NCI-H1417 treated with DMSO at 0.1 percent for 48 hours (cell line): ENCODE results near the gene MPZL2.

Source experiments
- DNase-seq: peaks from one replicate; lab custom pipeline; 2025; lab: John Stamatoyannopoulos, UW

Gene MPZL2

GRCh38 chr11:118241764-118242098 lies 22.4 kb downstream of the MPZL2 start:
- no peak for DNase-seq

GRCh38 chr11:118240999-118241763 lies 22.9 kb downstream of the MPZL2 start:
- DNase-seq, result no peak

GRCh38 chr11:118239509-118240205 lies 24.4 kb downstream of the MPZL2 start:
- DNase-seq, result no peak

DNA sequence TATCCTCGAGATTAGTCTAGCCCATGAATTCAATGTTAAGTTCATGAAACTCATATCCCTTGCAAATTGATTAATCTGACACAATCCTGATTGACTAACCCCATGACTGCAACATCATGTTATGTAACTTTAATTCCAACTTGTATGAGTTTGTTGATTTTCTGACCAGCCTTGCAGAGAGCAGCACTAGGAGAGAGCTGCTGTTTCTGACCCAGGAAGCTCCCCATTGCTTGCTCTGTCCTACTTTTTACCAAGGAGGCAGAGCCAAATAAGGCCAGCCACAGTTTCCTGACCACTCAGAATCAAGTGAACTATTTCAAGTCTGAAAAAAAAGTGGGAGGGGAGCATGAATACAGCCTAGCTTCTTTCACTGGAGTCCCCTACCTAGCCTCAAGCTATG lies 25.2 kb downstream of the MPZL2 start:
- no peak for DNase-seq

DNA sequence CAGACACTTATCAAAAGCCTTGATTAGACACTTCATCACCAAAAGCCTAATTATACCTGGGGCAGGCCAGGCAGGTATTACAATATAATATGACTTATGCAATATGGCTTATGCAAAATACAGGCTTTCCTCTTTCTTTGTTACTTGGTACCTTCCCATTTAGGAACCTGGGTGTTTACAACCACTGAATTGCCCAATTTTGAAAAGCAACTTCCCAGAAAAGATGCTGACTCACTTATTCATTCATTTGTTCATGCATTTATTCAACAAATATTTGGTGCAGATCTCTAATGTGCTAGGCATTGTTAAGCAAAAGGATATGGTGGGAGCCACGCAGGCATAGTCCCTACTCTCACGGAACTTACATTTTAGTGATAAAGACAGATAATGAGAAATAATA lies 25.7 kb downstream of the MPZL2 start:
- DNase-seq, result no peak

DNA sequence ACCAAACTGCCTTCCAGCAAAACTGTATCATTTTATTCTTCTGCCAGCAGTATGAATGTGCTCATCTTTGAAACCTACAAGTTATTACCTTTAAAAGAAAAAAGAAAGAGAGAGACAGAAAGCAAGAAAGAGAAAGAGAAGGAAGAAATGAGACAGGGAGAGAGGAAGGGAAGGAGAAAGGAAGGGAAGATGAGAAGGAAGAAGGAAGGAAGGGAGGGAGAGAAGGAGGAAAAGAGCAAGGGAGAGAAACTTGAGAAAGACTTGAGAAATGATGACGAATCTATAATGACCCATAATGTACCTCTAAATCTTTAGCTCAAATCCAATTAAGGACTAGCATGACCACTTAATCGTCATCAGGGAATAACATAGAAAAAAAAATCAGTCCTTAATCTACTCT lies 27.9 kb downstream of the MPZL2 start:
- no peak for DNase-seq

DNA sequence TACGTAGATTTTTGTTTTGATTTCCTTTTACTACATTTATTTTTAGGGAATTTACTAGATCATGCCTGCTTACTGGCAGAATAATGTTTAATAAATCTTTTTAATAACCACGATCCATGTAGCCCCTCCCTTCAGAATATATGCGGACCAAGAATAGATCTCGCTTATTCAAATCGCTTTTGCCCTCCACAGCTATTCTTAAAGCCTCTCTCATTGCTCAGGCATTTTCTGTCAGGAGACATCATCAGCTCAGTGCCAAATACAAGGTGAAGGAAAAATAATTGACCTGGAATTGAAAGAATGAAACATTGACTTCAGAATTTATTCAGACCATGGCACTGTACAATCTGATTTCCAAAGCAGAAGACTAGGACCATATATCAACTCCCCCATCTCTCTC lies 29.3 kb downstream of the MPZL2 start:
- DNase-seq, result no peak

GRCh38 chr11:118233850-118234249 lies 30.2 kb downstream of the MPZL2 start:
- no peak for DNase-seq

GRCh38 chr11:118233377-118233776 lies 30.7 kb downstream of the MPZL2 start:
- no peak for DNase-seq

GRCh38 chr11:118232659-118233058 lies 31.4 kb downstream of the MPZL2 start:
- DNase-seq, result no peak

DNA sequence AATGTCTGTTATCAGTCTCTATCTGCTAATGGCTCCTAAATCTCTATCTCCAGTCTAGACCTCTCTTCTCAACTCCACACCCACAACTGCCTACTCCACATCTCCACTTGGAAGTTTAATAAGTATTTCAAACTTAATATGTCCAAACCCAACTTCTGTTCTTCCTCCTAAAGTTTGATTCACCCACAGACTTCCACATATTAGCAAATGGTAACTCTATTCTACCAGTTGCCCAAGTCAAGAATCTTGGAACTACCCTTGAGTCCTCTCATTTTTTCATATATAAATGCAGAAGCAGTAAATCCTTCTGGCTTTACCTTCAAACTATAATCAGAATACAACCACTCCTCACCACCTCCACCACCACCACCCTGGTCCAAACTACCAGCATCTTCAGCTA lies 32.6 kb downstream of the MPZL2 start:
- DNase-seq, result no peak

DNA sequence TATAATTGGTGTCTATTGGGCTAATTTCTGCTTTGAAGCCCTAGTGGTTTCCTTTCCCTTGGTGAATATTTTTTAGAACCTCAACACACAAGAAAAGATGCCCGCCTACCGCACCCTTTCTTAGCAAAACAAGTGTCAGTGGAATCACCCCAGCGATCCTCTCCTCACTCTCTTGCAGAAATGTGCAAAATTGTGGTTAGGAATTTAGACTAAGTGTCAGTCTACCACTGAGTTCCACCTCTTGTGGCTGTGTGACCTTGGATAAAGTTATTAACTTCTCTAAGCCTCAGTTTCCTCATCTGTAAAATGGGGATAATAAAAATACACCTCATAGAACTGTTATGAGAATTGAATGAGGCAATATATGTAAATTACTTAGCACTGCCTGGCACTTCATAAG lies 34.0 kb downstream of the MPZL2 start:
- DNase-seq, result no peak

DNA sequence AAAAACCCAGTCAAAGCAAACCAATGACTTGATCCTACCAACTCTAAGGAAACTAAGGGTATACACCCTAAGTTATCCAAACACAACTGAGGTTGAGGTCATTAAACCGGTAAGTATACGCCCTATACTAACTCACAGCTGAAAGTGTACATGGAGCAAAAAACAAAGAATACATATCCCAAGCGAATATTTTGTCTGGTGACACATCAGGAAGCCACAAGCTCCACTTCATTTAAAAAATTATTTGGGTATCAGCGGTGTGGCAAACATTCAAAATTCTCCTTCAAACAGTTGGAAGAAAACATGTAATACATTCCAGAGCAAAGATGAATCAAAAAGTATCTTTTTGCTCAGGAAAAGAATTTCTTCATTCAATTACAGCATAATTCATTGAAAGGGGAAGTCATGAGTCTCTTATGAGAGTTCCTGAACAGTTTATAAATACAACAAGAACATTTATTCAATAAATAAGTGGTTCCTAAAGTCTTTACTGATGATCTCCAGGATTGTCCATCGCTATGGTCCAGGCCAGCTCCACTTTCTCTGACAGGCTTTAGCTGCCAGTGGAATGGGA lies 34.7 kb downstream of the MPZL2 start:
- DNase-seq, result no peak

DNA sequence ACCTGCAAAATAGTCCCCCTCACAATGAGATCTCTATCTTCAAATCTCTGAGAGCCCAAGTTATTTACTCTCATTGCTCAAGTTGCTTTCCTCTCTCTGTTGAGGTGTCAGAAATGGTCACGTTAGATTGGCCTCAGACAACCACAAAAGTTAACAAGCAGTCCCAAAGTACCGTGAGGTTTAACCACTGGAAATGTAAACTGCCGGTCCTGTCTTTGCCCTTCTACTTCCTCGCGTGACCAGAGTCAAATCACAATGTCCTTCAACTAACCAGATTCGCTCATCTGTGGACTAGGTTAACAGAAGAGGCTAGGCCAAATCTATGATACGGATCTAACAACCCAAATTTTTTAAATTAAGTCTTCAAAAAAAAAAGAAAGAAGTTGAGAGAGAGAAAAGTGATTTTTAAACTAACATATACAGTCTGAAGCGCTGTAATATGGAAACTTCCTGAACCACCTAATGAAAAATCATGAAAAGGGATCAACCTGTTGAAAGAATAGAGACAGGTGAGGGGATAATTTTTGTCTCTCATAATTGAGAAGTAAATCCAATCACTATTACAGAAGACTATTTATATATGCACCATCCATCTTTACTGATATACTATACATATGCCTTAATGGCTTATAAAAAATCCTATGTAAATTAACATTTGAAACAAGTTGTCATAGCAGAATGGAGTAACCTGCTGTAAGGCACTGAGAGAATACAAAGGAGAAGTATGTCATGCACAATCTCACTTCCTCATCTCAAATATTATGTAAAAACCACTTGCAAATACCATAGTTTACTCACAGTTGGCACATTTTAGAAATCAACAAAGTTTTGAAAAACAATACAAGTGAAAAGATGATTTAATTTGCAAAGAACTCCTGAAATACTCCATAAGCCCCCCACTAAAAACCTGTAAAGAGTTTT lies 36.0 kb downstream of the MPZL2 start:
- no peak for DNase-seq

- no peak for DNase-seq
These were observed 37.3 kb downstream of the MPZL2 start for GRCh38 chr11:118226781-118227180.

DNA sequence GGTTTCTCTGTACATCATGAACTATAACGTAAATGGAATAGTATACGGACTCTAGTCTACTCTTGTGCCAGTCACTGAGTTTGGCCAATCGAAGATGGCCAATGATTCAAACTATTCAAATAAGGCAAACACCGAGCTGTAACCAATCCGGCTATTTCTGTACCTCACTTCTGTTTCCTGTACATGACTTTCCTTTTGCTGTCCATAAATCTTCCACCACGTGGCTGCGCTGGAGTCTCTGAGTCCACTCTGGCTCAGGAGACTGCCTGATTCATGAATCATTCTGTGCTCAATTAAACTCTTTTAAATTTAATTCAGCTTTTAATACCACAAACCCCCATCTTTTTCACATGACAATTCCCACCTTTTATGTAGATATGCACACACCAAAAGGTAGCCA lies 37.8 kb downstream of the MPZL2 start:
- DNase-seq, result no peak

DNA sequence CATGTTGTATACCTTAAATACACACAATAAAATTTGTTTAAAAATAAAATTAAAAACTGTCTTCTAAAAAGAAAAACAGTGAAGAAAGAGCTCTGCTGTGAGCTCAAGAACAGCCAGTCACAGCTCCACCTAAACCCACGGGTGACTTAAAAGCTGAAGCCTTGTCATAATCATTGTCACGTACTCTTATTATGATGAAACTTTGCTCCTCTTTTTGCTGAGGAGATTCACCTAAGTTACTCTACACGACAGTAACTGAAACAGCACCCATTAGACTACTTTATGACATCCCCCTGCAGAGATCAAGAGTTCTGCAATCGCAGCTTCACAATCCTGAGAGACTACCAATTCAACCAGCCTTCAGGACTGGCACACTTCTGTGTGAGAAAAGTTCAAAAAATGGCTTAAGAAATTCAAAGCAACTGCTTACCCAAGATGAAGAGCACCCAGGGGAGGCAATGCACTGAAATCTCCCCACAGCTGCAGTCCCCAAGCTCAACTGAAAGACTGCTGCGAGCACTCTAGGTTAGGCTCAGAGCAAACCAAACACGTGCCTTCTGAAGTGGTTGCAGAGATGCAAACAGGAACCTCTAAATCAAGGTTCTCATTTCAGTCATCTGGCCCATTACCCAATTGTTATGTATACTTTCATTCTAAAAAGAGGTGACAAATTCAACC lies 39.4 kb downstream of the MPZL2 start, which contains the start of gene JAML:
JAML (minus strand) TSS at position 501 of the 678 bp plus-strand sequence. CDS start 10,145 bp downstream, outside the sequence.
- DNase-seq, result no peak

DNA sequence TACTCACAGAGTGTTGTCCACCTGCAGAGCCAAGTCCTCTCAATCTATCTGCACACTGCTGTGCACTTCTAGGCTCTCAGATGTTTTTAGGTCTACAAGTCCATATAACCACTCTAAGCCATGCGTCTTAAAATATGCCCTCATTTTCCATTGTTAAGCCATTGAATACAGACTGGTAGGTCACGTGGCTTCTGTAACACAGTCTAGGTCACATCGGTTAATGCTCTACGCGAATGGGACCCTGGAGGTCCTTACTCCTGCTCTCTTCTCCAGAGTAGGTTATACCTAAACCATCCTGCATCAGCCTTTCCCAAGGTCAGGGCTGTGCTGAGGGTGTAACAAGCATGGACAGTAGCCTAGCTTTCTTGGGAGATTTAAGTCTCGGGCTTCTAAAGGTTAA lies 40.1 kb downstream of the MPZL2 start:
- no peak for DNase-seq

DNA sequence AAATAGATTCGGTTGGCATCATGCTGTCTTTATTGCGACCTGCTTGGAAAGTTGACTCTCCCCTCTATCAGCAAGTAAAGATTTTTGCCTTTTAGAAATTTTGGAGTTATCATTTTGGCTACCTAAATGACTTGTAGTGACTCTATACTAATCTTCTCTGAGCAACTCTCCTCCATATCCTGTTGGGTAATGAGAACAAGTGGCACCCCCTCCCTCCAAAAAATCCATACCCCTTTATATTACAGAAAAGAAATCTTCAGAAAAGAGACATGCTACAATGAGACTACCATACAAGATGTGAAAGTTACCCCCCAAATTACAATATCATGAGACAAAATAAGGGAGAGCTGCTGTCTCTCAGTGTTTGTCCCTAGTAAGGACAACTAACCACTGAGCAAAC lies 40.5 kb downstream of the MPZL2 start:
- DNase-seq, result no peak

DNA sequence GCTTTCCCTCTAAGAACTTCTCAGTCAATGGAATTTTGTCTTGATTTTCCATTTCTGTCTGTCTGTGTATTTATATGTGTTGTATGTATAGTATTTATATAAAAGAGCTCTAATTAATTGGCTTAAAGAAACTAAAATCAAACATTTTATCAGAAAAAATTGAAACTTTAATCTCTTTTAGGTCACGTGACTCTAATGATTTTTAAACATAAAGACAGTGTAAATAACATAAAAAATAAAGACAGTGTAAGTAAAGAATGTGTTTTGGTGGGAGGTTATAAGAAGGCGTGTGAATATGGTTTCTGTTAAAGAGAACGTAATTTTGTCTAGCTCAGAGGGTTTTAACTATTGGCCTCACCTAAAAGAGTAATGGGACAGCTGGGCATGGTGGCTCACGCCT lies 41.7 kb downstream of the MPZL2 start:
- no peak for DNase-seq

DNA sequence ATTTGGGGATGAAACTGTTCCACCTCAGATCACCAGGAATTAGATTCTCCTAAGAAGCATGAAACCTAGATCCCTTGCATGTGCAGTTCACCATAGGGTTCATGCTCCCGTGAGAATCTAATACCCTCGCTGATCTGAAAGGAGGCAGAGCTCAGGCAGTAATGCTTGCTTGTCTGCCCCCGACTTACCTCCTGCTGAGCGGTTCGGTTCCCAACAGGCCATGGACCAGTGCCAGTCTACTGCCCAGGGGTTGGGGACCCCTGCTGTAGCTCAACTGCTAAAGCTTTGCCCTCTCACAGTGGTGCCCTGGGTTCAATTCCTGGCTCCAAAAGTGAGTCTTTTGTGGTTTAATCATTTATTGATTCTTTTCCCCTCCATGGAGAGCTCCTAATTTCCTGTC lies 42.7 kb downstream of the MPZL2 start:
- no peak for DNase-seq

- no peak for DNase-seq
These were observed 44.4 kb downstream of the MPZL2 start for GRCh38 chr11:118219732-118220131.
